PC-9 (cell line): Measurements from ENCODE around the gene SYT1.

ENCODE experiments used
- CTCF ChIP-seq: fragments of 200-600 bp; sonication (generic); conservative IDR thresholded peaks from 2 replicates; pipeline ENCODE4 v1.6.1; 2017; ENCODE audit warnings: mixed run types, antibody characterized with exemption, mild to moderate bottlenecking, moderate library complexity
- EZH2 ChIP-seq: fragments of 200-600 bp; sonication (generic); IDR thresholded peaks from 2 replicates; pipeline ENCODE4 v1.8.0; 2017; ENCODE audit warnings: antibody characterized with exemption, low read depth

GRCh38 chr12:78878866-78879265 lies 14.3 kb downstream of the SYT1 start:
- TF ChIP-seq CTCF (no peak), EZH2 (no peak)
